HepG2 (cell line): ENCODE measurements around the gene POLR3GL. TPM values are rescaled to one million over a fixed set of nuclear protein-coding genes. Genes with fewer than 3 reads are reported as not detected.

Source experiments
- CENPT ChIP-seq: sonication (generic); formaldehyde crosslinking; IDR thresholded peaks from 2 replicates; pipeline ENCODE4 v1.8.0; 2022; ENCODE audit warnings: low read depth, mild to moderate bottlenecking, moderate library complexity, missing genetic modification reagents
- FOXM1 ChIP-seq: sonication (generic); formaldehyde crosslinking; IDR thresholded peaks from 2 replicates; pipeline ENCODE4 v1.5.0; 2020; ENCODE audit warnings: missing genetic modification reagents
- GTF3A ChIP-seq: sonication (generic); formaldehyde crosslinking; conservative IDR thresholded peaks from 2 replicates; pipeline ENCODE4 v1.4.0; 2020; ENCODE audit warnings: mild to moderate bottlenecking, missing genetic modification reagents
- HCFC1 ChIP-seq: fragments of 150-350 bp; IDR thresholded peaks from 2 replicates; pipeline ENCODE4 v1.6.1; 2014; ENCODE audit warnings: low read depth, low read length
- KDM4B ChIP-seq: sonication (generic); formaldehyde crosslinking; IDR thresholded peaks from 2 replicates; pipeline ENCODE4 v1.4.0; 2020; ENCODE audit warnings: missing genetic modification reagents
- KLF11 ChIP-seq: IDR thresholded peaks from 2 replicates; pipeline ENCODE4 v1.6.1; 2016; ENCODE audit warnings: missing compliant biosample characterization
- MED8 ChIP-seq: sonication (generic); formaldehyde crosslinking; IDR thresholded peaks from 2 replicates; pipeline ENCODE4 v1.8.1; 2023; ENCODE audit warnings: mild to moderate bottlenecking, missing genetic modification reagents; ENCODE audit not compliant: insufficient replicate concordance
- MIXL1 ChIP-seq: IDR thresholded peaks from 2 replicates; pipeline ENCODE4 v1.6.1; 2016
- NFIB ChIP-seq: sonication (generic); formaldehyde crosslinking; IDR thresholded peaks from 2 replicates; pipeline ENCODE4 v1.9.0; 2021; ENCODE audit warnings: missing genetic modification reagents, mild to moderate bottlenecking, borderline replicate concordance
- NFYC ChIP-seq: IDR thresholded peaks from 2 replicates; pipeline ENCODE4 v1.6.1; 2016; ENCODE audit warnings: missing genetic modification reagents, missing compliant biosample characterization
- PBX2 ChIP-seq: IDR thresholded peaks from 2 replicates; pipeline ENCODE4 v1.6.1; 2016; ENCODE audit warnings: control low read depth
- RARG ChIP-seq: sonication (generic); formaldehyde crosslinking; IDR thresholded peaks from 2 replicates; pipeline ENCODE4 v1.4.0; 2020; ENCODE audit warnings: low read depth, mild to moderate bottlenecking, missing genetic modification reagents
- RELA ChIP-seq: sonication (generic); formaldehyde crosslinking; IDR thresholded peaks from 2 replicates; pipeline ENCODE4 v1.4.0; 2020; ENCODE audit warnings: missing genetic modification reagents
- SCMH1 ChIP-seq: sonication (generic); formaldehyde crosslinking; IDR thresholded peaks from 2 replicates; pipeline ENCODE4 v1.9.0; 2021; ENCODE audit warnings: missing genetic modification reagents, mild to moderate bottlenecking, borderline replicate concordance
- THYN1 ChIP-seq: sonication (generic); formaldehyde crosslinking; IDR thresholded peaks from 2 replicates; pipeline ENCODE4 v1.8.1; 2023; ENCODE audit warnings: low read depth, mild to moderate bottlenecking, moderate library complexity, missing genetic modification reagents, borderline replicate concordance
- TRAFD1 ChIP-seq: sonication (generic); formaldehyde crosslinking; IDR thresholded peaks from 2 replicates; pipeline ENCODE4 v1.5.1; 2020; ENCODE audit warnings: missing genetic modification reagents, mild to moderate bottlenecking, borderline replicate concordance
- YEATS2 ChIP-seq: sonication (generic); formaldehyde crosslinking; IDR thresholded peaks from 2 replicates; pipeline ENCODE4 v1.4.0; 2020; ENCODE audit warnings: missing genetic modification reagents, borderline replicate concordance
- ZC3H4 ChIP-seq: sonication (generic); formaldehyde crosslinking; IDR thresholded peaks from 2 replicates; pipeline ENCODE4 v1.4.0; 2020; ENCODE audit warnings: missing genetic modification reagents, borderline replicate concordance
- ZNF333 ChIP-seq: sonication (generic); formaldehyde crosslinking; IDR thresholded peaks from 2 replicates; pipeline ENCODE4 v1.4.0; 2020; ENCODE audit warnings: mild to moderate bottlenecking, missing genetic modification reagents, borderline replicate concordance
- ZNF451 ChIP-seq: sonication (generic); formaldehyde crosslinking; IDR thresholded peaks from 2 replicates; pipeline ENCODE4 v1.5.0; 2020; ENCODE audit warnings: mild to moderate bottlenecking, missing genetic modification reagents
- ZNF564 ChIP-seq: sonication (generic); formaldehyde crosslinking; IDR thresholded peaks from 2 replicates; pipeline ENCODE4 v1.8.1; 2023; ENCODE audit warnings: mild to moderate bottlenecking, missing genetic modification reagents
- ZNF572 ChIP-seq: sonication (generic); formaldehyde crosslinking; IDR thresholded peaks from 2 replicates; pipeline ENCODE4 v1.5.1; 2020; ENCODE audit warnings: mild to moderate bottlenecking, missing genetic modification reagents
- polyA plus RNA-seq, 8 experiments: library from polyadenylated mRNA; depleted of rRNA in 3 of 8; stranded (reverse) in 7 of 8; unstranded in 1 of 8; fragments of >200 nt; fragmentation: Illumina TruSeq in 4 of 8; extraction: Trizol in 4 of 8; gene quantifications; 2 replicates each; pipeline versions ENCODE4 v1.2.1 to v1.2.3, GENCODE V29; 2011 to 2016; ENCODE audit warnings: low read depth in 4 of 8, missing spikeins in 1 of 8, mixed read lengths in 1 of 8; ENCODE audit not compliant: insufficient read depth in 1 of 8
- total RNA-seq, 5 experiments: library from RNA; depleted of rRNA; stranded (reverse); fragments of >200 nt; fragmentation: Illumina TruSeq; extraction: Trizol; gene quantifications; 2 replicates each; pipeline ENCODE4 v1.2.3, GENCODE V29; 2016; ENCODE audit warnings: low read depth in 1 of 5
- TF ChIP-seq, protein P1 (sequence below): sonication (generic); formaldehyde crosslinking; IDR thresholded peaks from 2 replicates; pipeline ENCODE4 v1.5.1; 2020; ENCODE audit warnings: missing genetic modification reagents, mild to moderate bottlenecking, borderline replicate concordance
- TF ChIP-seq, protein P2 (sequence below): sonication (generic); formaldehyde crosslinking; IDR thresholded peaks from 2 replicates; pipeline ENCODE4 v1.5.0; 2020; ENCODE audit warnings: missing genetic modification reagents
- TF ChIP-seq, protein P3 (sequence below): sonication (generic); formaldehyde crosslinking; IDR thresholded peaks from 2 replicates; pipeline ENCODE4 v1.8.1; 2023; ENCODE audit warnings: mild to moderate bottlenecking, missing genetic modification reagents

The POLR3GL gene
- total and polyA plus RNA-seq, 2 of the 13 experiments (the other 11 are each of a cell fraction or from before 2014, with no cell fraction given), result 11.5 to 12.4 TPM

DNA sequence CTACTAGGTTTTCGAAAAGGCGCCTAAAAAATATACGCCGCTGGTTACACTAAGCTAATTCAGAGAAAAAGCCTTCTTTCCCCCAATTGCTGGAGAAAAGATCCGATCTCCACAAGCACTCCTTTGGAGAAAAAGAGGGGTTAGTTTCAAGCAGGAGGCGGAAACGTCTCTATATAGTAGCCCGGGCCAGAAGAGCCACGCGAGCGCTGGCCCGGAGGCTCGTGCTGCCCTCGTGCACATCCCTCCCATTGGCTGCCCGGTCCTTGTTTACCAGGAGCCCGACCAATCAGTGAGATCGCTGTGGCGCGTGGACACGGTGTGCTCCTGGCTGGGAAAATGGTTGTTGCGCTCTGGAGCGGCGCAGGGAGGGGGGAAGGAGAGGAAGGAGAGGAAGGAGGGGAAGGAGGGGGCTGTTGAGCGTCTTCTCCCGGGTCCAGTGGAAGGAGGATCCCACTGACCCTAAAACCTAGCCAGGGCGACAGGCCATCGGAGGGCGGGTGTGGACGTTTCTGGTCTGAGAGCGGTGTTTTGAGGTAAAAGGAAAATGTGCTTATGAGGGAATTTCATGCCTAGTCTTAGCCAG, 32.0 kb downstream of the POLR3GL start, which contains the start of gene TXNIP (continued):
- TF ChIP-seq, protein P1, sequence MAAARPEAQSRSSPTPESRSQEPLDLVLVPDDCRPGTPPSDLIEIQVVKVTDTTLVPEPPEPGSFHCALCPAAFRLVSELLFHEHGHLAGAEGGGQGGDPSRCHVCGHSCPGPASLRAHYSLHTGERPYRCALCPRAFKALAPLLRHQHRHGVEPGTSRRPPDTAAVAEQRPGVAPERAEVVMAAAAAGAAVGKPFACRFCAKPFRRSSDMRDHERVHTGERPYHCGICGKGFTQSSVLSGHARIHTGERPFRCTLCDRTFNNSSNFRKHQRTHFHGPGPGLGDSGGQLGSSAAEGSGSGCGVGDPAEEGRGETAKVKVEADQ, result peak; percentile 92
- TF ChIP-seq TRAFD1 (no peak; the same call in 1 of the 2 replicates), THYN1 (CRISPR knock-in tag) (0 out of 2 replicates have a peak, but pooled peaks have one; percentile 74), ZNF572 (0 out of 2 replicates have a peak, but pooled peaks have one; percentile 67), RARG (0 out of 2 replicates have a peak, but pooled peaks have one; percentile 38), NFYC (CRISPR knock-in tag) (peak; percentile 99), GTF3A (CRISPR knock-in tag) (no peak; the same call in 1 of the 2 replicates), YEATS2 (CRISPR knock-in tag) (peak; percentile 72; the same call in 1 of the 2 replicates), HCFC1 (no peak), KLF11 (CRISPR knock-in tag) (peak; percentile 74; the same call in 1 of the 2 replicates), CENPT (peak; percentile 56; the same call in 1 of the 2 replicates), ZC3H4 (no peak), MED8 (CRISPR knock-in tag) (peak; percentile 99), ZNF451 (no peak), FOXM1 (CRISPR knock-in tag) (no peak), ZNF333 (CRISPR knock-in tag) (no peak; the same call in 1 of the 2 replicates), MIXL1 (CRISPR knock-in tag) (peak; percentile 85), PBX2 (CRISPR knock-in tag) (0 out of 2 replicates have a peak, but pooled peaks have one; percentile 17), NFIB (CRISPR knock-in tag) (no peak), RELA (no peak), KDM4B (CRISPR knock-in tag) (peak; percentile 78; the same call in 1 of the 2 replicates), ZNF564 (CRISPR knock-in tag) (no peak), SCMH1 (no peak)
- TF ChIP-seq, protein P2, sequence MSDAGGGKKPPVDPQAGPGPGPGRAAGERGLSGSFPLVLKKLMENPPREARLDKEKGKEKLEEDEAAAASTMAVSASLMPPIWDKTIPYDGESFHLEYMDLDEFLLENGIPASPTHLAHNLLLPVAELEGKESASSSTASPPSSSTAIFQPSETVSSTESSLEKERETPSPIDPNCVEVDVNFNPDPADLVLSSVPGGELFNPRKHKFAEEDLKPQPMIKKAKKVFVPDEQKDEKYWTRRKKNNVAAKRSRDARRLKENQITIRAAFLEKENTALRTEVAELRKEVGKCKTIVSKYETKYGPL (CRISPR knock-in tag), result no peak
- TF ChIP-seq, protein P3, sequence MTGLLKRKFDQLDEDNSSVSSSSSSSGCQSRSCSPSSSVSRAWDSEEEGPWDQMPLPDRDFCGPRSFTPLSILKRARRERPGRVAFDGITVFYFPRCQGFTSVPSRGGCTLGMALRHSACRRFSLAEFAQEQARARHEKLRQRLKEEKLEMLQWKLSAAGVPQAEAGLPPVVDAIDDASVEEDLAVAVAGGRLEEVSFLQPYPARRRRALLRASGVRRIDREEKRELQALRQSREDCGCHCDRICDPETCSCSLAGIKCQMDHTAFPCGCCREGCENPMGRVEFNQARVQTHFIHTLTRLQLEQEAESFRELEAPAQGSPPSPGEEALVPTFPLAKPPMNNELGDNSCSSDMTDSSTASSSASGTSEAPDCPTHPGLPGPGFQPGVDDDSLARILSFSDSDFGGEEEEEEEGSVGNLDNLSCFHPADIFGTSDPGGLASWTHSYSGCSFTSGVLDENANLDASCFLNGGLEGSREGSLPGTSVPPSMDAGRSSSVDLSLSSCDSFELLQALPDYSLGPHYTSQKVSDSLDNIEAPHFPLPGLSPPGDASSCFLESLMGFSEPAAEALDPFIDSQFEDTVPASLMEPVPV (CRISPR knock-in tag), result peak; percentile 63; the same call in 1 of the 2 replicates
